GM18517 (cell line): ENCODE data around the gene DYRK3.
"Not testable (repeated sequence)": the region's sequence is repeated elsewhere in the genome, so short reads cannot be mapped to it uniquely, and the experiment has no call there.

Source experiments
- ATAC-seq: cut with Tn5 transposase; IDR thresholded peaks from one replicate; pipeline ENCODE4 v1.9.1; 2021; ENCODE audit warnings: mild to moderate bottlenecking, moderate library complexity; ENCODE audit not compliant: unreplicated experiment

The DYRK3 gene

GRCh38 chr1:206635080-206635977, at the start of gene DYRK3:
TSS of gene DYRK3 (plus strand) at chr1:206635536. CDS start at chr1:206635704, 168 bp downstream.
- peak; percentile 71 for ATAC-seq

GRCh38 chr1:206586501-206587445, 48.6 kb upstream of the DYRK3 start:
- ATAC-seq: no peak

GRCh38 chr1:206587904-206588303, 47.4 kb upstream of the DYRK3 start:
- ATAC-seq: no peak

GRCh38 chr1:206588492-206588891, 46.8 kb upstream of the DYRK3 start:
- no peak for ATAC-seq

GRCh38 chr1:206589206-206589605, 46.1 kb upstream of the DYRK3 start:
- ATAC-seq: no peak

- no peak for ATAC-seq
These were observed 45.1 kb upstream of the DYRK3 start for GRCh38 chr1:206590025-206590758.

GRCh38 chr1:206591226-206591625, 44.1 kb upstream of the DYRK3 start:
- ATAC-seq: no peak

GRCh38 chr1:206591696-206592095, 43.6 kb upstream of the DYRK3 start:
- no peak for ATAC-seq

- no peak for ATAC-seq
These were observed 41.9 kb upstream of the DYRK3 start for GRCh38 chr1:206593351-206593925.

- ATAC-seq: no peak
These were observed 39.6 kb upstream of the DYRK3 start for GRCh38 chr1:206595581-206596318.

- no peak for ATAC-seq
These were observed 39.0 kb upstream of the DYRK3 start for GRCh38 chr1:206596319-206596666.

- ATAC-seq: no peak
These were observed 34.8 kb upstream of the DYRK3 start for GRCh38 chr1:206600527-206600926.

- no peak for ATAC-seq
These were observed 30.5 kb upstream of the DYRK3 start for GRCh38 chr1:206604861-206605260.

GRCh38 chr1:206606867-206607266, 28.5 kb upstream of the DYRK3 start:
- no peak for ATAC-seq

GRCh38 chr1:206608108-206608698, 27.1 kb upstream of the DYRK3 start:
- no peak for ATAC-seq

- no peak for ATAC-seq
These were observed 25.9 kb upstream of the DYRK3 start for GRCh38 chr1:206609229-206609991.

- ATAC-seq: peak; percentile 74
These were observed 23.0 kb upstream of the DYRK3 start, which contains the start of gene EIF2D for GRCh38 chr1:206612129-206612876. TSS of gene EIF2D (minus strand) at chr1:206612465. CDS start at chr1:206612342, 123 bp downstream.

GRCh38 chr1:206626396-206626795, 8.9 kb upstream of the DYRK3 start:
- ATAC-seq: not testable (repeated sequence)
